Mesendoderm (in vitro differentiated cells): ENCODE measurements around the gene IQCN.
A peak's percentile ranks its signal among the peaks of the same experiment; 100 is the strongest.

Experiments used
- DNase-seq: peaks from one replicate; pipeline ENCODE4 v3.0.0; 2013
- H2AK5ac ChIP-seq: 2 replicates; pipeline ENCODE4 v1.6.1; 2013; ENCODE audit warnings: low read length, inconsistent platforms
- H2BK120ac ChIP-seq: 2 replicates; pipeline ENCODE4 v1.6.1; 2013; ENCODE audit warnings: low read depth, mild to moderate bottlenecking, low read length, moderate library complexity, mixed read lengths
- H2BK15ac ChIP-seq: replicated peaks from 2 replicates; pipeline ENCODE4 v1.6.1; 2013; ENCODE audit warnings: low read depth, mild to moderate bottlenecking, moderate library complexity
- H2BK5ac ChIP-seq: 2 replicates; pipeline ENCODE4 v1.6.1; 2013; ENCODE audit warnings: low read length, inconsistent platforms
- H3K18ac ChIP-seq: 2 replicates; pipeline ENCODE4 v1.6.1; 2013; ENCODE audit warnings: mild to moderate bottlenecking, low read length, mixed read lengths
- H3K23ac ChIP-seq: one replicate; pipeline ENCODE4 v1.6.1; 2013; ENCODE audit warnings: low read length
- H3K27ac ChIP-seq: 2 replicates; pipeline ENCODE4 v1.5.1; 2013; ENCODE audit warnings: low read depth, mild to moderate bottlenecking, inconsistent platforms, low read length, moderate library complexity
- H3K27me3 ChIP-seq: 2 replicates; pipeline ENCODE4 v1.6.1; 2013; ENCODE audit warnings: low read length, control low read depth, mild to moderate bottlenecking, inconsistent platforms; ENCODE audit not compliant: insufficient read depth, poor library complexity
- H3K36me3 ChIP-seq: 2 replicates; pipeline ENCODE4 v1.6.1; 2013; ENCODE audit warnings: low read length, inconsistent platforms; ENCODE audit not compliant: control insufficient read depth, insufficient read depth
- H3K4ac ChIP-seq: one replicate; pipeline ENCODE4 v1.6.1; 2013; ENCODE audit warnings: low read depth, mild to moderate bottlenecking, low read length, moderate library complexity
- H3K4me1 ChIP-seq: 2 replicates; pipeline ENCODE4 v1.6.1; 2013; ENCODE audit warnings: low read depth, low read length, inconsistent platforms; ENCODE audit not compliant: control insufficient read depth
- H3K4me2 ChIP-seq: 2 replicates; pipeline ENCODE4 v1.6.1; 2013; ENCODE audit warnings: low read length
- H3K4me3 ChIP-seq: 2 replicates; pipeline ENCODE4 v1.5.1; 2013; ENCODE audit warnings: mild to moderate bottlenecking, low read length
- H3K56ac ChIP-seq: one replicate; pipeline ENCODE4 v1.6.1; 2013; ENCODE audit warnings: low read length
- H3K79me1 ChIP-seq: 2 replicates; pipeline ENCODE4 v1.6.1; 2013; ENCODE audit warnings: low read length, inconsistent platforms
- H3K79me2 ChIP-seq: 2 replicates; pipeline ENCODE4 v1.6.1; 2013; ENCODE audit warnings: mild to moderate bottlenecking, low read length; ENCODE audit not compliant: control insufficient read depth, insufficient read depth
- H3K9ac ChIP-seq: 2 replicates; pipeline ENCODE4 v1.6.1; 2013; ENCODE audit warnings: low read length, inconsistent platforms
- H4K5ac ChIP-seq: one replicate; pipeline ENCODE4 v1.6.1; 2013; ENCODE audit warnings: low read length
- H4K8ac ChIP-seq: one replicate; pipeline ENCODE4 v1.6.1; 2013; ENCODE audit warnings: low read depth, mild to moderate bottlenecking, control low read depth, low read length, moderate library complexity
- WGBS: extraction: QIAGEN DNeasy Blood & Tissue Kit; methylation state at CpG from one replicate; pipeline ENCODE4 v1.1.7; 2013; ENCODE audit warnings: low lambda C conversion rate, missing lambda C conversion rate; ENCODE audit not compliant: insufficient coverage; ENCODE audit errors: extremely low coverage; 5-methylcytosine and 5-hydroxymethylcytosine counted together

Gene IQCN

DNA sequence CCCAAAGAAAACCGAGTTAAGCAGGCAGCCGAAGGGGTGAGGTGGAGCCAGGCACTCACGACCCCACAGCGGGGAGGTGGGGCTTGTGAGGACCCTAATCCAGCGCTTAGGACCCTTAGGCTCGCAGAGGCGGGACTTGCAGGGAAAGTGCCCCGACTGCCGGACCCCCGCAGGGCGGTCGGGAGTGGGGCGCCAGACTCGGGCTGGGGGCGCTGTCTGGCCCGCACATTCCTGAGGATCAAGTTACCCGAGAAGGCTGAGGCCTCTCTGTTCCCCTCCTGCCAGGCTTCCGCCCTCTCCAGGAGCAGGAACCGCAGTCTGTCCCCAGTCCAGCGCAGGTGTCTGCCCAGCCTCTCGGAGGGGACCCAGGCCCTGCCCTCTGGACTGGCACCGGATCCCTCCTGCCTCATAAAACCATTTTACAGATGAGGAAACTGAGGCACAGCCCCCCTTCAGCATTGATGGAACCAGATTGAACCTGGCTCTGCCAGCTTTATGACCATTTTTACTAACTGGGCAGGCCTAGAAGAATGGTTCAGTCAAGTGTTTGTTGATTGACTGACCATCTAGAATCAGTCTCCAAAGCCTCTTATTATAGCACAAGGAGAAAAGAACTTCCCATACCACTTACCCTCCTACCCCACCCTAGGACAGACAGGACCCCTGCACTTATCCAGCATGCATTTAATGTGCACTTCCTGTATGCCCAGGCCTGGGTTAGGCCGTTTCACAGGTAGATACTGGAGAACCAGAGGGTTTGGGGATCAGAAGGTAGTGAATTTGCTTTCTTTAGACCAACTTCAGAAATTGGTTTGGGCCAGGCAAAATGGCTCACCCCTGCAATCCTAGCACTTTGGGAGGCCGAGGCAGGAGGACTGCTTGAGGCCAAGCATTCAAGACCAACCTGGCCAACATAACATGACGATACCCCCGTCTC is 13.9 kb upstream of the IQCN start:
- no peak overlapping the region for H3K4me3 ChIP-seq
- H4K5ac ChIP-seq: no peak overlapping the region
- peak overlapping the region; percentile 64 for H3K27ac ChIP-seq
- H3K56ac ChIP-seq: peak overlapping the region; percentile 85
- peak overlapping the region; percentile 69 for H3K18ac ChIP-seq
- no peaks in the 10 kb centered on the region for H3K79me1 ChIP-seq
- no peaks in the 10 kb centered on the region for H3K36me3 ChIP-seq
- peak overlapping the region; percentile 46 for H3K4ac ChIP-seq
- no peak overlapping the region for H2BK15ac ChIP-seq
- no peak overlapping the region for H4K8ac ChIP-seq
- no peaks in the 10 kb centered on the region for H3K27me3 ChIP-seq
- WGBS: no CpG with 5 or more reads among the region's 26 CpGs
- H2BK120ac ChIP-seq: peak overlapping the region; percentile 61
- peak overlapping the region; percentile 8 for H2AK5ac ChIP-seq
- H3K4me1 ChIP-seq: peaks cover 10% of the 10 kb centered on the region
- no peaks in the 10 kb centered on the region for H3K79me2 ChIP-seq
- H3K4me2 ChIP-seq: peak overlapping the region; percentile 26
- peak; percentile 91 for DNase-seq
- H2BK5ac ChIP-seq: peak overlapping the region; percentile 29
- peak overlapping the region; percentile 49 for H3K9ac ChIP-seq
- H3K23ac ChIP-seq: no peak overlapping the region

DNA sequence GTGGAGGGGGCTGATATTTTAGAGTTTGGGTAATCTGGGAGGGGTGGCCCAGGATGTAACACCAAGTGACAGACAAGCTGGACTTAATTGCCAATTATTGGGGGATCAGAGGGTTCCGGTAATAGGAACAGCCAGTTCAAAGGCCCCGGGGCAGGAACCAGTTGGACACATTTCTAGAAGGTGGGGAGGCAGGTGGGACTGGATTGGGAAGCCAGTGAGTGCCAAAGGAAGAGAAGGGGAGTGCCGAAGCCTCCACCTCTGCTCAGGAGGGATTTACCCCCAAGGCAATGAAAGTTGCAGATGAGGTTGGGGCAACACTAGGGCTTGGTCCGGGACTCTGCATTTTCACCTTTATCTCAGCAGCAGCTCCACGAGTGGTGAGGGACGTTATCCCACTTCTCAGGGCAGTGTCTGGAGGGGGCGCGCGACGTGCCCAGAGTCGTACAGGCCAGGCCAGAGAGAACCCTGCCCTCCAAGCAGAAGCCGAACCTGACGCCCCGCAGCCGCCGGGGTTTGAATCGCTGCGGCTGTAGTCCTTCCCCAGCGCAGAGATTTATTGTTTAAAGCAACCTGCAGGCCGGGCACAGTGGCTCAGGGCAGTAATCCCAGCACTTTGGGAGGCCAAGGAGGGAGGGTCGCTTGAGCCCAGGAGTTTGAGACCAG is 12.9 kb upstream of the IQCN start:
- peak overlapping the region; percentile 1 for H3K4ac ChIP-seq
- no CpG with 5 or more reads among the region's 21 CpGs for WGBS
- no peak overlapping the region for H3K4me3 ChIP-seq
- H3K18ac ChIP-seq: peak overlapping the region; percentile 53
- no peaks in the 10 kb centered on the region for H3K36me3 ChIP-seq
- peak overlapping the region; percentile 18 for H2BK120ac ChIP-seq
- peak overlapping the region; percentile 64 for H3K27ac ChIP-seq
- no peaks in the 10 kb centered on the region for H3K79me2 ChIP-seq
- H3K9ac ChIP-seq: peak overlapping the region; percentile 49
- H3K56ac ChIP-seq: peak overlapping the region; percentile 85
- peak overlapping the region; percentile 7 for H2AK5ac ChIP-seq
- H2BK5ac ChIP-seq: peak overlapping the region; percentile 1
- H4K5ac ChIP-seq: no peak overlapping the region
- no peak overlapping the region for H3K23ac ChIP-seq
- H3K27me3 ChIP-seq: no peaks in the 10 kb centered on the region
- H3K4me1 ChIP-seq: peaks cover 8% of the 10 kb centered on the region
- peak; percentile 66 for DNase-seq
- H4K8ac ChIP-seq: no peak overlapping the region
- H3K79me1 ChIP-seq: no peaks in the 10 kb centered on the region
- H3K4me2 ChIP-seq: no peak overlapping the region
- no peak overlapping the region for H2BK15ac ChIP-seq

DNA sequence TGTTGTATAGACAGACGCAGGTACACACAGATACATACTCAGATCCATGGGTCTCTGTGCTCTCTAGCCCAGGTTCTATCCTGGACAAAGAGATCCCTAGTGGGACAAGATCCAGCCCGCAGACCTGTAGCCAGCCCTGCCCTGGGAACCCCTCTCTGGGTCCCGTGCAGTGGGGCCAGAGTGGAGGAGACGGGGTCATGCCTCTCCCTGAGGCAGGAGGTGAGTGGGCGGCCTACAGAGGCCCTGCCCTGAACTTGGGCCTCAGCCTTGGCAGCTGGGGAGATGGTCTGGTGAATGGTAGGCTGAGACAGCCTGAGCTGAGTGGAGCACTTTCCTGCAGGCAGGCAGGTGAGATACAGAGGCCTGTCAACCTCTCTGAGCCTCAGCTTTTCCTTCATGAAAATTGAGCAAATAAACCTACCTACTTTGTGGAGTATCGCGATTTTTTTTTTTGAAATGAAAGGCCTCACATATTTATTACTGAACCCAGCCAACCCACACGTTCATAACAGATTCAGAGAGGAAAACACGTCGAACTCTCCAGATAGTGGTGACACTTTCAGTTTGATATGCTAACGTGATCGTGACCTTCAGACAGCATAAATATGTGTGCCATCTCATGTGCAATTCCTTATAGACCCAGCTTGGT is 10.6 kb upstream of the IQCN start:
- no peak overlapping the region for H3K4me2 ChIP-seq
- no peaks in the 10 kb centered on the region for H3K27me3 ChIP-seq
- H3K36me3 ChIP-seq: no peaks in the 10 kb centered on the region
- no peaks in the 10 kb centered on the region for H3K79me1 ChIP-seq
- H4K5ac ChIP-seq: no peak overlapping the region
- no CpG with 5 or more reads among the region's 12 CpGs for WGBS
- DNase-seq: no peak
- H3K18ac ChIP-seq: no peak overlapping the region
- no peak overlapping the region for H2BK120ac ChIP-seq
- H2BK5ac ChIP-seq: no peak overlapping the region
- no peak overlapping the region for H4K8ac ChIP-seq
- peaks cover 14% of the 10 kb centered on the region for H3K79me2 ChIP-seq
- no peak overlapping the region for H3K4ac ChIP-seq
- no peak overlapping the region for H3K27ac ChIP-seq
- H2BK15ac ChIP-seq: no peak overlapping the region
- peak overlapping the region; percentile 56 for H3K56ac ChIP-seq
- H3K23ac ChIP-seq: no peak overlapping the region
- H3K9ac ChIP-seq: peak overlapping the region; percentile 13
- H3K4me1 ChIP-seq: peaks cover 8% of the 10 kb centered on the region
- H3K4me3 ChIP-seq: no peak overlapping the region
- H2AK5ac ChIP-seq: peak overlapping the region; percentile 91

DNA sequence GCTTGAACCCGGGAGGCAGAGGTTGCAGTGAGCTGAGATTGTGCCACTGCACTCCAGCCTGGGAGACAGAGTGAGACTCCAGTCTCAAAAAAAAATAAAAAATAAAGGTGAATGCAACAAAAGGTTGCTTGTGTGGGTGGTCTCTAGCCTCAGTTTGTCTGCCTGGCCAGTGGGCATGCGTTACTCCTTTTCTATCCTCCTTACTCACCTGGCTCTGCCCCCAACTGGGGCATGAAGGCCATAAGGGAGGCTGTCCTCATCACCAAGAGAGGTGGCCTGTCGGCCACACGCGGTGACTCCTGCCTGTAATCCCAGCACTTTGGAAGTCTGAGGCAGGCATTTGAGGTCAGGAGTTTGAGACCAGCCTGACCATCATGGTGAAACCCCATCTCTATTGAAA is 9.1 kb upstream of the IQCN start:
- no peak overlapping the region for H3K4ac ChIP-seq
- H3K79me1 ChIP-seq: peaks cover 6% of the 10 kb centered on the region
- no peak overlapping the region for H2BK15ac ChIP-seq
- DNase-seq: no peak
- no peak overlapping the region for H4K8ac ChIP-seq
- no peak overlapping the region for H3K56ac ChIP-seq
- no peaks in the 10 kb centered on the region for H3K27me3 ChIP-seq
- H4K5ac ChIP-seq: no peak overlapping the region
- peaks cover 27% of the 10 kb centered on the region for H3K79me2 ChIP-seq
- H3K4me3 ChIP-seq: no peak overlapping the region
- no peak overlapping the region for H3K4me2 ChIP-seq
- H3K18ac ChIP-seq: no peak overlapping the region
- no peak overlapping the region for H3K9ac ChIP-seq
- H3K4me1 ChIP-seq: peaks cover 12% of the 10 kb centered on the region
- no peak overlapping the region for H2AK5ac ChIP-seq
- no peak overlapping the region for H2BK5ac ChIP-seq
- H2BK120ac ChIP-seq: no peak overlapping the region
- no peak overlapping the region for H3K27ac ChIP-seq
- no CpG with 5 or more reads among the region's 5 CpGs for WGBS
- peaks cover 5% of the 10 kb centered on the region for H3K36me3 ChIP-seq
- no peak overlapping the region for H3K23ac ChIP-seq

DNA sequence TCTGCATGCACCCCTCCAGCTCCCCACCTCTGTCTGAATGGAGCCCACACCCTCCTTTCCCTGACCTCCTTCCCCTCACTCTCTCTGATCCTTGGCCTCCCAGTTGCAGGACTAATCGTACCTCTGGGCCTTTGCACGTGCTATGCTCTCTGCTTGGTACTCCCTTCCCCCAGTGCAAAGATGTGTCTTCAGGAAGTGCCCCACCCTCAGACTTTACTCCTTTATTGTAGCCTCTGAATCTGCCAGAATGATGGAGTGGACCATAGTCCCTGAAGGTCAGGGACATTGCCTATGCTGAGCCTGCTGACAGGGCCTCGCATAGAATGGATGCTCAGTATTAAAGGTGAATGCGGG is 8.5 kb upstream of the IQCN start:
- H3K4me1 ChIP-seq: peaks cover 9% of the 10 kb centered on the region
- H3K36me3 ChIP-seq: peaks cover 5% of the 10 kb centered on the region
- H4K5ac ChIP-seq: no peak overlapping the region
- H3K18ac ChIP-seq: peak overlapping the region; percentile 51
- H3K4ac ChIP-seq: no peak overlapping the region
- H3K4me2 ChIP-seq: no peak overlapping the region
- H2BK5ac ChIP-seq: peak overlapping the region; percentile 40
- DNase-seq: peak; percentile 18
- peaks cover 33% of the 10 kb centered on the region for H3K79me2 ChIP-seq
- peaks cover 10% of the 10 kb centered on the region for H3K79me1 ChIP-seq
- H3K23ac ChIP-seq: no peak overlapping the region
- peak overlapping the region; percentile 92 for H3K9ac ChIP-seq
- H4K8ac ChIP-seq: no peak overlapping the region
- peak overlapping the region; percentile 99 for H3K27ac ChIP-seq
- no CpG with 5 or more reads among the region's 4 CpGs for WGBS
- H3K56ac ChIP-seq: peak overlapping the region; percentile 97
- H3K4me3 ChIP-seq: no peak overlapping the region
- no peaks in the 10 kb centered on the region for H3K27me3 ChIP-seq
- H2AK5ac ChIP-seq: no peak overlapping the region
- no peak overlapping the region for H2BK15ac ChIP-seq
- H2BK120ac ChIP-seq: no peak overlapping the region
